ENCODE results near the gene TNIK. TPM values are rescaled to one million over a fixed set of nuclear protein-coding genes. Genes with fewer than 3 reads are reported as not detected.

TNIK gene
- total and polyA plus RNA-seq, 2 of the 4 experiments (the other 2 are of a cell fraction) = 3.4 to 6.3 TPM

- Histone ChIP-seq H3K4me2 (ENCODE audit: low read depth, low read length) (no peak overlapping the region), H4K5ac (ENCODE audit: low read depth, low read length) (no peak overlapping the region), H3K9ac (ENCODE audit: low read depth, low read length) (no peak overlapping the region), H3K27ac (ENCODE audit: insufficient read depth, low read length) (no peak overlapping the region), H4K20me1 (ENCODE audit: insufficient read depth, low read length) (no peaks in the 10 kb centered on the region), H2AK9ac (replicated peaks; ENCODE audit: low read depth, low read length, poor library complexity) (no peak overlapping the region), H2AFZ (replicated peaks; ENCODE audit: low read length, poor library complexity) (no peak overlapping the region), H2AK5ac (ENCODE audit: low read depth, low read length) (no peak overlapping the region), H2BK15ac (ENCODE audit: low read depth, low read length) (no peak overlapping the region), H3K4ac (ENCODE audit: low read depth, low read length) (no peak overlapping the region), H2BK5ac (ENCODE audit: low read depth, low read length, poor library complexity, severe bottlenecking) (no peak overlapping the region), H4K8ac (ENCODE audit: low read depth in 2 of 2, low read length in 2 of 2) (no peak overlapping the region), H3K36me3 (ENCODE audit: control insufficient read depth, insufficient read depth, low read length) (no peaks in the 10 kb centered on the region), H3K14ac (replicated peaks; ENCODE audit: low read depth, low read length) (no peak overlapping the region), H2BK120ac (ENCODE audit: low read depth, low read length) (no peak overlapping the region), H4K91ac (ENCODE audit: insufficient read depth, low read depth, low read length) (no peak overlapping the region), H3K9me3 (ENCODE audit: control insufficient read depth, insufficient read depth, low read length) (no peaks in the 10 kb centered on the region), H2BK20ac (ENCODE audit: low read depth, low read length) (no peak overlapping the region), H3K27me3 (ENCODE audit: control insufficient read depth, insufficient read depth, low read length) (no peaks in the 10 kb centered on the region), H3K79me1 (ENCODE audit: low read depth in 1 of 2, low read length in 2 of 2) (no peaks in the 10 kb centered on the region), H3K4me1 (ENCODE audit: control insufficient read depth, insufficient read depth, low read length) (peaks cover 15% of the 10 kb centered on the region), H3K18ac (ENCODE audit: low read depth, low read length) (no peak overlapping the region), H3K9me1 (ENCODE audit: insufficient read depth, low read length) (peaks cover 2% of the 10 kb centered on the region; the same call in 1 of the 2 replicates), H3K56ac (ENCODE audit: extremely low read depth, insufficient read depth, low read length) (no peak overlapping the region), H3K4me3 (ENCODE audit: insufficient read depth, low read depth, low read length) (no peak overlapping the region), H3K23ac (ENCODE audit: low read depth, low read length) (no peak overlapping the region)
- POLR2A ChIA-PET (ENCODE audit: unreplicated experiment) = no interaction called here
- dilution Hi-C loops (cut with HindIII; ENCODE audit: low sequenced_read_pairs, unreplicated experiment) (no loop called here), in situ Hi-C loops (cut with MboI; ENCODE audit: low sequenced_read_pairs) (no loop called here), intact Hi-C loops (cut with micrococcal nuclease) (loop anchor here (5.0 kb wide), 1 partner anchor 86 kb away; no protein-coding TSS in a partner anchor)
- no peak for DNase-seq
- no CpG with 5 or more reads among the region's 3 CpGs for WGBS, 2 experiments (ENCODE audit: extremely low coverage in 2 of 2, insufficient read length in 1 of 2)
- CTCF ChIA-PET = interaction anchor here (1.2 kb wide), 1 partner anchor 8 kb away, joined by 5 read pairs; no protein-coding TSS in a partner anchor
- no TSS peak for BruUV-seq (replicated peaks)
- ATAC-seq (ENCODE audit: low read depth) = no peak
- TF ChIP-seq CEBPB (IDR thresholded peaks at IDR 0.05; ENCODE audit: low read depth, low read length) = no peak
- TF ChIP-seq USF2 (IDR thresholded peaks at IDR 0.05; ENCODE audit: low read depth, low read length) = no peak
- TF ChIP-seq POLR2A (IDR thresholded peaks at IDR 0.05; ENCODE audit: low read depth, low read length) = no peak
- TF ChIP-seq RFX5 (IDR thresholded peaks at IDR 0.05; ENCODE audit: low read depth, low read length) = no peak
- no peak for TF ChIP-seq CHD1 (IDR thresholded peaks at IDR 0.05; ENCODE audit: low read depth, low read length)
- TF ChIP-seq BHLHE40 (IDR thresholded peaks at IDR 0.05; ENCODE audit: low read depth, low read length) = no peak
- TF ChIP-seq NFE2L2 (IDR thresholded peaks at IDR 0.05; ENCODE audit: low read depth, low read length) = no peak
- no peak for TF ChIP-seq CTCF (conservative IDR thresholded peaks at IDR 0.05; ENCODE audit: low read depth, low read length)
- no peak for TF ChIP-seq SMC3 (IDR thresholded peaks at IDR 0.05; ENCODE audit: low read depth, low read length)
- TF ChIP-seq, protein P1, sequence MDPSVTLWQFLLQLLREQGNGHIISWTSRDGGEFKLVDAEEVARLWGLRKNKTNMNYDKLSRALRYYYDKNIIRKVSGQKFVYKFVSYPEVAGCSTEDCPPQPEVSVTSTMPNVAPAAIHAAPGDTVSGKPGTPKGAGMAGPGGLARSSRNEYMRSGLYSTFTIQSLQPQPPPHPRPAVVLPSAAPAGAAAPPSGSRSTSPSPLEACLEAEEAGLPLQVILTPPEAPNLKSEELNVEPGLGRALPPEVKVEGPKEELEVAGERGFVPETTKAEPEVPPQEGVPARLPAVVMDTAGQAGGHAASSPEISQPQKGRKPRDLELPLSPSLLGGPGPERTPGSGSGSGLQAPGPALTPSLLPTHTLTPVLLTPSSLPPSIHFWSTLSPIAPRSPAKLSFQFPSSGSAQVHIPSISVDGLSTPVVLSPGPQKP (IDR thresholded peaks at IDR 0.05; ENCODE audit: borderline replicate concordance, low read depth, low read length) = no peak
- no peak for TF ChIP-seq FOS (IDR thresholded peaks at IDR 0.05; ENCODE audit: low read depth, low read length)
- TF ChIP-seq MAFK (IDR thresholded peaks at IDR 0.05; ENCODE audit: low read depth, low read length) = no peak
- TF ChIP-seq MXI1 (IDR thresholded peaks at IDR 0.05; ENCODE audit: borderline replicate concordance, low read depth, low read length) = no peak
Observed at GRCh38 chr3:171371354-171371753, 88.9 kb downstream of the TNIK start.

All from IMR-90 (cell line).